DOHH2 (cell line): ENCODE measurements around the gene FLVCR1.

ENCODE experiments used
- CTCF ChIP-seq: fragments of 200-600 bp; sonication (generic); IDR thresholded peaks from one replicate; pipeline ENCODE4 v1.5.1; 2014; ENCODE audit warnings: antibody characterized with exemption, mild to moderate bottlenecking, low read depth, low read length; ENCODE audit not compliant: poor library complexity, severe bottlenecking
- EZH2phosphoT487 ChIP-seq: fragments of 200-600 bp; sonication (generic); IDR thresholded peaks from 2 replicates; pipeline ENCODE4 v1.6.1; 2017; ENCODE audit warnings: borderline replicate concordance, mild to moderate bottlenecking, antibody characterized with exemption, low read length, moderate library complexity, mixed read lengths

GRCh38 chr1:212945463-212946160 is 87.5 kb downstream of the FLVCR1 start:
- TF ChIP-seq EZH2phosphoT487, result no peak
- no peak for TF ChIP-seq CTCF
